CD14-positive monocyte (primary cell): ENCODE measurements around the gene MACROD2. TPM values are rescaled to one million over a fixed set of nuclear protein-coding genes. Genes with fewer than 3 reads are reported as not detected.

Experiments used
- DNase-seq, 3 donors: peaks; one replicate each; pipeline ENCODE4 v3.0.0-alpha.2; 2011 to 2022
- H2AFZ ChIP-seq: 2 replicates; pipeline ENCODE4 v1.6.0; 2012; ENCODE audit warnings: mild to moderate bottlenecking, low read depth, low read length, inconsistent platforms; ENCODE audit not compliant: insufficient read depth, poor library complexity, severe bottlenecking
- H3K27ac ChIP-seq, 2 donors: 1 replicate in 1 of 2; 2 replicates in 1 of 2; pipeline ENCODE4 v1.5.1; 2012 to 2013; ENCODE audit warnings: low read length in 2 of 2, control low read depth in 1 of 2, inconsistent platforms in 1 of 2, low read depth in 1 of 2, mild to moderate bottlenecking in 1 of 2
- H3K27me3 ChIP-seq, 2 donors: one replicate each; pipeline versions ENCODE4 v1.6.0 to v1.6.1; 2011 to 2013; ENCODE audit warnings: low read length in 2 of 2; ENCODE audit not compliant: control insufficient read depth in 2 of 2, insufficient read depth in 2 of 2
- H3K36me3 ChIP-seq, 2 donors: replicated peaks in 1 of 2; 1 replicate in 1 of 2; 2 replicates in 1 of 2; pipeline versions ENCODE4 v1.5.1 to v1.6.1; 2012 to 2013; ENCODE audit warnings: low read length in 2 of 2, control low read depth in 1 of 2, inconsistent platforms in 1 of 2, mild to moderate bottlenecking in 1 of 2; ENCODE audit not compliant: insufficient read depth in 2 of 2, control insufficient read depth in 1 of 2
- H3K4me1 ChIP-seq, 2 donors: 1 replicate in 1 of 2; 2 replicates in 1 of 2; pipeline versions ENCODE4 v1.5.1 to v1.6.1; 2012 to 2013; ENCODE audit warnings: low read length in 2 of 2, control low read depth in 1 of 2, inconsistent platforms in 1 of 2, mild to moderate bottlenecking in 1 of 2, moderate library complexity in 1 of 2; ENCODE audit not compliant: insufficient read depth in 2 of 2, control insufficient read depth in 1 of 2
- H3K4me2 ChIP-seq: replicated peaks from 2 replicates; pipeline ENCODE3; 2012; ENCODE audit warnings: low read length, moderate library complexity, mild to moderate bottlenecking; ENCODE audit not compliant: poor library complexity, severe bottlenecking; ENCODE audit errors: extremely low read depth
- H3K4me3 ChIP-seq, 3 experiments: fragments of 200-600 bp in 1 of 3; sonication (generic) in 1 of 3; replicated peaks in 1 of 3; 1 replicate in 2 of 3; 2 replicates in 1 of 3; pipeline ENCODE4 v1.5.1; 2011 to 2013; ENCODE audit warnings: low read length in 3 of 3, mild to moderate bottlenecking in 3 of 3, control low read depth in 2 of 3, low read depth in 2 of 3, inconsistent platforms in 1 of 3, moderate library complexity in 1 of 3
- H3K79me2 ChIP-seq: 2 replicates; pipeline ENCODE4 v1.6.0; 2012; ENCODE audit warnings: mild to moderate bottlenecking, control low read depth, inconsistent platforms, low read length, moderate library complexity; ENCODE audit not compliant: insufficient read depth
- H3K9ac ChIP-seq: 2 replicates; pipeline ENCODE4 v1.6.0; 2017; ENCODE audit warnings: low read length, mild to moderate bottlenecking; ENCODE audit not compliant: insufficient read depth, poor library complexity, severe bottlenecking
- H3K9me3 ChIP-seq, 2 donors: replicated peaks in 1 of 2; 1 replicate in 1 of 2; 2 replicates in 1 of 2; pipeline versions ENCODE4 v1.5.1 to v1.6.1; 2012 to 2013; ENCODE audit warnings: low read length in 2 of 2, control low read depth in 1 of 2; ENCODE audit not compliant: control insufficient read depth in 1 of 2, insufficient read depth in 1 of 2
- H4K20me1 ChIP-seq: 2 replicates; pipeline ENCODE4 v1.6.0; 2012; ENCODE audit warnings: mild to moderate bottlenecking, low read length, control low read depth, moderate library complexity; ENCODE audit not compliant: insufficient read depth
- H3K27ac Mint-ChIP-seq, 7 donors: one replicate each; pipeline ENCODE4 v1.8.0; 2020; ENCODE audit warnings: mild to moderate bottlenecking in 7 of 7, mixed read lengths in 7 of 7, moderate library complexity in 6 of 7, inconsistent platforms in 2 of 7
- H3K27me3 Mint-ChIP-seq, 3 donors: one replicate each; pipeline ENCODE4 v1.8.0; 2021 to 2022; ENCODE audit warnings: low read depth in 3 of 3, mild to moderate bottlenecking in 3 of 3, mixed read lengths in 3 of 3, moderate library complexity in 3 of 3, inconsistent platforms in 1 of 3
- H3K36me3 Mint-ChIP-seq, 2 donors: one replicate each; pipeline ENCODE4 v1.8.0; 2020; ENCODE audit warnings: mixed read lengths in 2 of 2, inconsistent platforms in 1 of 2, mild to moderate bottlenecking in 1 of 2
- H3K4me1 Mint-ChIP-seq: one replicate; pipeline ENCODE4 v1.8.0; 2020; ENCODE audit warnings: mild to moderate bottlenecking, mixed read lengths
- H3K4me3 Mint-ChIP-seq, 2 donors: one replicate each; pipeline ENCODE4 v1.8.0; 2020; ENCODE audit warnings: mild to moderate bottlenecking in 2 of 2, mixed read lengths in 2 of 2, moderate library complexity in 1 of 2
- H3K9me3 Mint-ChIP-seq, 7 donors: one replicate each; pipeline ENCODE4 v1.8.0; 2020 to 2022; ENCODE audit warnings: mixed read lengths in 7 of 7, mild to moderate bottlenecking in 6 of 7, moderate library complexity in 6 of 7, inconsistent platforms in 2 of 7
- WGBS: methylation state at CpG from one replicate; pipeline ENCODE4 v1.1.5; 2013; ENCODE audit warnings: missing lambda C conversion rate; ENCODE audit not compliant: insufficient coverage; 5-methylcytosine and 5-hydroxymethylcytosine counted together
- intact Hi-C, 2 donors: fragments of 100-400 bp; cut with micrococcal nuclease; formaldehyde crosslinking; loops; one replicate each; pipeline versions ENCODE4 v1.15.0 to v1.15.1; 2023
- polyA plus RNA-seq, 3 donors: library from polyadenylated mRNA; depleted of rRNA in 1 of 3; unstranded in 2 of 3; stranded (reverse) in 1 of 3; fragments of 300-500 nt in 2 of 3; fragments of >200 nt in 1 of 3; fragmentation: Illumina TruSeq in 2 of 3; gene quantifications; 1 replicate in 2 of 3; 2 replicates in 1 of 3; pipeline ENCODE4 v1.2.3, GENCODE V29; 2012 to 2021
- TF ChIP-seq, protein P1 (sequence below): fragments of 200-600 bp; IDR thresholded peaks from one replicate; pipeline ENCODE4 v1.8.0; 2022; ENCODE audit warnings: antibody characterized with exemption, mild to moderate bottlenecking

The MACROD2 gene
- polyA plus RNA-seq, 3 donors: 0.23 TPM; not detected in 2

DNA sequence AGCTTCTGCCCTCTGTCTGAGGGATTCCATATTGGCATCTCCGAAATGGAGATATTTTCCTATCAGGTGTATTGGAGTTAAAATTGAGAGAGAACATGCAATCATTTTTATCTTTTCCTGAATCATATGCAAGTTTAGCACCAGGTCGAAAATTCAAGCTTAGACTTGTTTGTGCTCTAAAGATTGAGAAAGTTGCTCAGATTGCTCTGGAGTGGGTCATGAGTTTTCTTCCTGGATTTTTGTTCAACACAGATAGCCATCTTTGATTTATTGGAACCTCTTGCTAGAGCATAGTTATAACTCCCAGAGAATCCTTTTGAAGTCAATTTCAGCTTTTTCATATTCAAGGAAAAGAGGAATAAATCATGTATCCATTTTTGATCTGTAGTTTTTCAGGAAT lies 715.6 kb downstream of the MACROD2 start:
- H3K9me3 ChIP-seq: peaks cover 0 to 6% of the 10 kb centered on the region in 2 donors
- no peaks in the 10 kb centered on the region for H3K4me1 ChIP-seq
- Mint-ChIP-seq H3K4me3 (no peak overlapping the region), H3K27ac (no peak overlapping the region), H3K27me3 (peaks cover 0 to 1% (median 0%) of the 10 kb centered on the region in 3 donors), H3K36me3 (no peaks in the 10 kb centered on the region), H3K9me3 (peaks cover 0 to 13% (median 5%) of the 10 kb centered on the region in 7 donors), H3K4me1 (no peaks in the 10 kb centered on the region)
- no peak overlapping the region for H2AFZ ChIP-seq
- H3K9ac ChIP-seq: no peak overlapping the region
- H3K27me3 ChIP-seq: no peaks in the 10 kb centered on the region
- no peaks in the 10 kb centered on the region for H4K20me1 ChIP-seq
- no peak overlapping the region for H3K4me2 ChIP-seq
- no peak overlapping the region for H3K27ac ChIP-seq
- no peak overlapping the region for H3K4me3 ChIP-seq
- H3K79me2 ChIP-seq: no peaks in the 10 kb centered on the region
- TF ChIP-seq, protein P1, sequence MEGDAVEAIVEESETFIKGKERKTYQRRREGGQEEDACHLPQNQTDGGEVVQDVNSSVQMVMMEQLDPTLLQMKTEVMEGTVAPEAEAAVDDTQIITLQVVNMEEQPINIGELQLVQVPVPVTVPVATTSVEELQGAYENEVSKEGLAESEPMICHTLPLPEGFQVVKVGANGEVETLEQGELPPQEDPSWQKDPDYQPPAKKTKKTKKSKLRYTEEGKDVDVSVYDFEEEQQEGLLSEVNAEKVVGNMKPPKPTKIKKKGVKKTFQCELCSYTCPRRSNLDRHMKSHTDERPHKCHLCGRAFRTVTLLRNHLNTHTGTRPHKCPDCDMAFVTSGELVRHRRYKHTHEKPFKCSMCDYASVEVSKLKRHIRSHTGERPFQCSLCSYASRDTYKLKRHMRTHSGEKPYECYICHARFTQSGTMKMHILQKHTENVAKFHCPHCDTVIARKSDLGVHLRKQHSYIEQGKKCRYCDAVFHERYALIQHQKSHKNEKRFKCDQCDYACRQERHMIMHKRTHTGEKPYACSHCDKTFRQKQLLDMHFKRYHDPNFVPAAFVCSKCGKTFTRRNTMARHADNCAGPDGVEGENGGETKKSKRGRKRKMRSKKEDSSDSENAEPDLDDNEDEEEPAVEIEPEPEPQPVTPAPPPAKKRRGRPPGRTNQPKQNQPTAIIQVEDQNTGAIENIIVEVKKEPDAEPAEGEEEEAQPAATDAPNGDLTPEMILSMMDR: no peak
- DNase-seq: no peak
- no CpG with 5 or more reads among the region's 2 CpGs for WGBS
- intact Hi-C loops: no loop called here
- no peaks in the 10 kb centered on the region for H3K36me3 ChIP-seq

DNA sequence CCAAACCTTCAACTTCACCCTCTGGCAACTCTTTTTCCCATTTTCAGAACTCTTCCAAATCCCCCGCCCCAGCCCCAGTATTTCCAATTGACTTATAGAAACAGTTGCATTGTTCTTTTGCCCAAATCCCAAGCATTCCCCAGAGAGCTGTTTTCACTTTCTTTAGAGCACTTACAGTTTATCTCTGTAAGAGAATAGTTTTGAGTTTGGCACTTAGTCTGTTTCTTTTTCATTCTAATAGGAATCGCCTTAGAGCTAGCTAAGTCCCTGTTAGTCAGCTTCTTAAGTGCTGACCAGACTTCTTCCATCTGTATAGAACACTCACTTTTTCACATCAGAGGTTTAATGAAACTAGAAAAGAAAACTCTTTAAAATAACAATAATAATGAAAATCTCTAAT lies 716.3 kb downstream of the MACROD2 start:
- H3K27ac Mint-ChIP-seq: no peak overlapping the region
- Histone ChIP-seq H3K79me2 (no peaks in the 10 kb centered on the region), H2AFZ (no peak overlapping the region), H3K27me3 (no peaks in the 10 kb centered on the region), H3K4me1 (no peaks in the 10 kb centered on the region), H3K4me2 (no peak overlapping the region), H3K4me3 (no peak overlapping the region), H4K20me1 (no peaks in the 10 kb centered on the region), H3K9me3 (peaks cover 0 to 6% of the 10 kb centered on the region in 2 donors), H3K9ac (no peak overlapping the region), H3K36me3 (no peaks in the 10 kb centered on the region), H3K27ac (no peak overlapping the region)
- no peak for DNase-seq
- peaks cover 0 to 10% (median 5%) of the 10 kb centered on the region in 7 donors for H3K9me3 Mint-ChIP-seq
- intact Hi-C loops: no loop called here
- TF ChIP-seq, protein P1: no peak
- H3K27me3 Mint-ChIP-seq: peaks cover 0 to 1% (median 0%) of the 10 kb centered on the region in 3 donors
- H3K4me1 Mint-ChIP-seq: no peaks in the 10 kb centered on the region
- no peak overlapping the region for H3K4me3 Mint-ChIP-seq
- H3K36me3 Mint-ChIP-seq: no peaks in the 10 kb centered on the region
- WGBS: no CpG with 5 or more reads among the region's 2 CpGs
